K562 treated with DMSO at 1 percent for 4 hours (cell line): ENCODE measurements around the gene RBM28. TPM values are rescaled to one million over a fixed set of nuclear protein-coding genes. Genes with fewer than 3 reads are reported as not detected.

ENCODE experiments used
- total RNA-seq: library from RNA; unstranded; fragments of 300-600 nt; gene quantifications from 2 replicates; pipeline ENCODE4 v1.2.3, GENCODE V29; 2022; ENCODE audit not compliant: insufficient read depth

RBM28 gene, protein sequence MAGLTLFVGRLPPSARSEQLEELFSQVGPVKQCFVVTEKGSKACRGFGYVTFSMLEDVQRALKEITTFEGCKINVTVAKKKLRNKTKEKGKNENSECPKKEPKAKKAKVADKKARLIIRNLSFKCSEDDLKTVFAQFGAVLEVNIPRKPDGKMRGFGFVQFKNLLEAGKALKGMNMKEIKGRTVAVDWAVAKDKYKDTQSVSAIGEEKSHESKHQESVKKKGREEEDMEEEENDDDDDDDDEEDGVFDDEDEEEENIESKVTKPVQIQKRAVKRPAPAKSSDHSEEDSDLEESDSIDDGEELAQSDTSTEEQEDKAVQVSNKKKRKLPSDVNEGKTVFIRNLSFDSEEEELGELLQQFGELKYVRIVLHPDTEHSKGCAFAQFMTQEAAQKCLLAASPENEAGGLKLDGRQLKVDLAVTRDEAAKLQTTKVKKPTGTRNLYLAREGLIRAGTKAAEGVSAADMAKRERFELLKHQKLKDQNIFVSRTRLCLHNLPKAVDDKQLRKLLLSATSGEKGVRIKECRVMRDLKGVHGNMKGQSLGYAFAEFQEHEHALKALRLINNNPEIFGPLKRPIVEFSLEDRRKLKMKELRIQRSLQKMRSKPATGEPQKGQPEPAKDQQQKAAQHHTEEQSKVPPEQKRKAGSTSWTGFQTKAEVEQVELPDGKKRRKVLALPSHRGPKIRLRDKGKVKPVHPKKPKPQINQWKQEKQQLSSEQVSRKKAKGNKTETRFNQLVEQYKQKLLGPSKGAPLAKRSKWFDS
- 30.3 and 38.5 TPM in 2 replicates for total RNA-seq

DNA sequence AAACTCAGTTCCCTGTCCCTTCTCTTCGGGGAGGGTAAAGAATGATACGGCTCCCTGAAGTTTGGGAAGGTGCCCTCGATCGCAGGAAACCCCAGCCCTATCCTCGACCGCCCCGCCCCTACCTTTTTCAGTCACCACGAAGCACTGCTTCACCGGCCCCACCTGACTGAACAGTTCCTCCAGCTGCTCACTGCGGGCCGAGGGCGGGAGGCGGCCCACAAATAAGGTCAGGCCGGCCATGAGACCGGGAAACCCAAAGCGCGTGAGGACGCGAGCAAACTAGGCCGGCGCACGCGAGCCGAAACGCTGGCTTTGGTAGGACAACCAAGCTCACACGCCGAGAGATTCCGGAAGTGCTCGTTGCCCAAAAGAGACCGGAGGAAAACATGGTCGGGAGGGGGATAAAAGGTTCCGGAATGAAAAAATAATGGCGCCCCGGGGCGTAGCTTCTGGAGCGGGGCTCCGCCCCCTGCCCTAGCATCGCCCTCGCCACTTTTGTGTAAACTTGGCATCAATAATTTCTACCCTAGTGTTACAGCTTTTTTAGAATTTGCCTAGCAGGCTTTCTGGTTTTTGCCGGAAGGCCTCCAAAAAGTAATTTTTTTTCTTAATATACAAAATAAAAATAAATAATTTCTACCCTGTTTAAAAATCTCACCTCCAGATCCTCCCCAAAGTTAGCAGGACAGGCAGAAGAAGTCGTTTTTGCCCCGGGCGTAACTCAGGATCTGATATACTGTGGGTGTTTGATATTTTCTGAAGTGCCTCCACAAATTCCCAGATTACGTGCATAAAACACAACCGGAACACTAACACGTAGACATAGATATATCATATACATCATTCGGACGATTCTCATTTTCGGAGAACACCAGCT is at the start of gene RBM28:
RBM28 (minus strand) TSS at position 355 of the 877 bp plus-strand sequence; CDS start at position 240, 115 bp downstream.

DNA sequence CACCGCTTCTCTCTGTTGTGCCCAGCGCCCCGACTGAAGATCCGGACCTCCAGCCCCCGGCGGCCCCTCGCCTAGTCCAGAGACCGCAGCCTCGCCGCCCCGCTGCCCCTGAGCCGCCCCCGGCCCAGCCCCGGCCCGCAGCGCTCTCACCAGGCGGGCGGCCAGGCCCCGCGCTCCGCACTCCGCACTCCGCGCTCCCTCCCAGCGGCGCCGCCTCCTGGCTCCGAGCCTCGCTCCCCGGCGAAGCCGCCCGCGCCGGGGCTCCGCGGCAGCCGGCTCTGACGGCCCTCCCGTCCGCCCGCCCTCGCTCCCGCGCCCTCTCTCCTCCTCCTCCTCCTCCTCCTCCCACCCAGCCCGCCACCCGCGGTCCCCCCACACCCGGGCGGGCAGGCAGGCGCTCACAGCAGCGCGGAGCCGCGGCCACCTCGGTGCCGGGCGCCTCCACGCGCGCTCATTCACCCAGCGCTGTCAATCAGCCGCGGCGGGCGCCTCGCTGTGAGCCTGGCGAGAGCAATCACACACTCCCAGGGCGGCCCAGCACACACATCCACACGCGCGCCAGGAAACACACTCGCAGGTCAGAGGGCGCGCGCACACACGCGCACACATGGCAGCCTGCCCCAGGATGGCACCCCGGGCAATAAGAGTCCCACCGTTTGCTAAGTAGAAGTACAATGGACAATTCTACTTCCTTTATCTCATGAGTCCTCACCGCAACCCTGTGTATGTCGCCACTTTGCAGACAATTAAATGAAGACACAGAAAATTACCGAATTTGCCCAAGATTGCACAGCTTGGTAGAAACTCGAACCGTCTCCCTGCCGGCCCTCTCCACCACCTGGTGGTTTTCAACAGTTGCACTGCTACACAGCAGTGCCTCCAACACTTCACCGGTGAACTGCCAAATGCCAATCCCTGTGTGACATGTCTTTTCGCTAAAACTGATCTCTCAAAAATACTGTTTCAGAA is 18.0 kb upstream of the RBM28 start, which contains the start of gene PRRT4:
PRRT4 (minus strand) TSS at position 280 of the 969 bp plus-strand sequence.

Other genes with a start within 250 kb of the RBM28 start
- not detected in 2 replicates for gene LEP, start 102.6 kb downstream of the RBM28 start, total RNA-seq
- not detected in 2 replicates for gene PRRT4, start 17.8 kb upstream of the RBM28 start, total RNA-seq
- 51.8 and 68.8 TPM in 2 replicates for gene IMPDH1, start 66.1 kb upstream of the RBM28 start, total RNA-seq
- 14.7 and 19.1 TPM in 2 replicates for gene HILPDA, start 112.0 kb upstream of the RBM28 start, total RNA-seq
- gene METTL2B, start 132.8 kb upstream of the RBM28 start, total RNA-seq, result 21.0 and 25.4 TPM in 2 replicates